Erythroblast (primary cell): ENCODE data around the gene EYS.

Experiments used
- GATA1 ChIP-seq: IDR thresholded peaks from 2 replicates; pipeline ENCODE4 v1.6.1; 2011; ENCODE audit warnings: low read depth, mild to moderate bottlenecking, control low read depth, low read length, moderate library complexity
- POLR2A ChIP-seq: IDR thresholded peaks from 2 replicates; pipeline ENCODE4 v1.6.1; 2011; ENCODE audit warnings: mild to moderate bottlenecking, low read length

GRCh38 chr6:65055545-65055944 is 651.5 kb downstream of the EYS start:
- TF ChIP-seq POLR2A (no peak), GATA1 (no peak)
